Lung (tissue), 12 donors: ENCODE results near the gene FNTB. TPM values are rescaled to one million over a fixed set of nuclear protein-coding genes. Genes with fewer than 3 reads are reported as not detected.
A peak's percentile ranks its signal among the peaks of the same experiment; 100 is the strongest.

Source experiments
- ATAC-seq: fragments of 200-7000 bp; cut with Tn5 transposase; one replicate; pipeline ENCODE4 v1.9.1; 2020; ENCODE audit warnings: moderate number of reproducible peaks; ENCODE audit not compliant: insufficient read depth, low FRiP score
- DNase-seq, 3 donors: peaks; one replicate each; pipeline ENCODE4 v3.0.0-alpha.2; 2013 to 2017
- H3K27ac ChIP-seq, 2 donors: one replicate each; pipeline ENCODE4 v1.5.1; 2013; ENCODE audit warnings: mild to moderate bottlenecking in 2 of 2, moderate library complexity in 2 of 2, control low read depth in 1 of 2, inconsistent platforms in 1 of 2, low read depth in 1 of 2, low read length in 1 of 2
- H3K27me3 ChIP-seq, 3 donors: one replicate each; pipeline ENCODE4 v1.5.1; 2013; ENCODE audit warnings: low read length in 2 of 3; ENCODE audit not compliant: control insufficient read depth in 3 of 3, insufficient read depth in 3 of 3
- H3K36me3 ChIP-seq, 4 donors: one replicate each; pipeline ENCODE4 v1.5.1; 2013; ENCODE audit warnings: low read length in 4 of 4, mild to moderate bottlenecking in 1 of 4, moderate library complexity in 1 of 4; ENCODE audit not compliant: control insufficient read depth in 4 of 4, insufficient read depth in 4 of 4
- H3K4me1 ChIP-seq, 5 donors: one replicate each; pipeline ENCODE4 v1.5.1; 2013; ENCODE audit warnings: low read length in 5 of 5, mild to moderate bottlenecking in 2 of 5, moderate library complexity in 1 of 5; ENCODE audit not compliant: control insufficient read depth in 5 of 5, insufficient read depth in 5 of 5
- H3K4me3 ChIP-seq: one replicate; pipeline ENCODE4 v1.5.1; 2013; ENCODE audit warnings: mild to moderate bottlenecking, control low read depth, moderate library complexity
- H3K9ac ChIP-seq, 2 donors: one replicate each; pipeline ENCODE4 v1.5.1; 2013; ENCODE audit warnings: low read length in 2 of 2, control low read depth in 1 of 2; ENCODE audit not compliant: insufficient read depth in 1 of 2
- H3K9me3 ChIP-seq, 4 donors: one replicate each; pipeline ENCODE4 v1.5.1; 2013; ENCODE audit warnings: low read length in 3 of 4, mild to moderate bottlenecking in 1 of 4, moderate library complexity in 1 of 4; ENCODE audit not compliant: control insufficient read depth in 4 of 4, insufficient read depth in 3 of 4
- WGBS, 2 donors: extraction: QIAGEN DNeasy Blood & Tissue Kit; methylation state at CpG; one replicate each; pipeline ENCODE4 v1.1.7; 2013; 5-methylcytosine and 5-hydroxymethylcytosine counted together
- polyA plus RNA-seq, 2 donors: library from polyadenylated mRNA; stranded (reverse); fragments of 200-250 nt; gene quantifications; one replicate each; pipeline ENCODE4 v1.2.1, GENCODE V29; 2013
- total RNA-seq, 2 donors: library from RNA; depleted of rRNA in 1 of 2; stranded (reverse); fragments of >200 nt in 1 of 2; gene quantifications; one replicate each; pipeline ENCODE4 v1.2.1, GENCODE V29; 2014 to 2021
- TF ChIP-seq, protein P1 (sequence below): IDR thresholded peaks from 2 replicates; pipeline ENCODE4 v1.5.1; 2012; ENCODE audit warnings: mild to moderate bottlenecking; ENCODE audit errors: control extremely low read depth, extremely low read depth
- donor health status: control.
- donor health status: control.
- donor health status: Bipolar disorder and iron deficiency.
- donor health status: healthy.
- donor health status: DM: yes; HTN: yes; CAD: no.

The FNTB gene
- total and polyA plus RNA-seq, 4 donors: 6.2 to 14.8 (median 10.8) TPM

GRCh38 chr14:65098586-65098985 is 111.9 kb downstream of the FNTB start:
- TF ChIP-seq, protein P1, sequence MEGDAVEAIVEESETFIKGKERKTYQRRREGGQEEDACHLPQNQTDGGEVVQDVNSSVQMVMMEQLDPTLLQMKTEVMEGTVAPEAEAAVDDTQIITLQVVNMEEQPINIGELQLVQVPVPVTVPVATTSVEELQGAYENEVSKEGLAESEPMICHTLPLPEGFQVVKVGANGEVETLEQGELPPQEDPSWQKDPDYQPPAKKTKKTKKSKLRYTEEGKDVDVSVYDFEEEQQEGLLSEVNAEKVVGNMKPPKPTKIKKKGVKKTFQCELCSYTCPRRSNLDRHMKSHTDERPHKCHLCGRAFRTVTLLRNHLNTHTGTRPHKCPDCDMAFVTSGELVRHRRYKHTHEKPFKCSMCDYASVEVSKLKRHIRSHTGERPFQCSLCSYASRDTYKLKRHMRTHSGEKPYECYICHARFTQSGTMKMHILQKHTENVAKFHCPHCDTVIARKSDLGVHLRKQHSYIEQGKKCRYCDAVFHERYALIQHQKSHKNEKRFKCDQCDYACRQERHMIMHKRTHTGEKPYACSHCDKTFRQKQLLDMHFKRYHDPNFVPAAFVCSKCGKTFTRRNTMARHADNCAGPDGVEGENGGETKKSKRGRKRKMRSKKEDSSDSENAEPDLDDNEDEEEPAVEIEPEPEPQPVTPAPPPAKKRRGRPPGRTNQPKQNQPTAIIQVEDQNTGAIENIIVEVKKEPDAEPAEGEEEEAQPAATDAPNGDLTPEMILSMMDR: no peak
- DNase-seq (peak in 2 of 3 donors; percentile 22 to 52), ATAC-seq (no peak)
- H3K27ac ChIP-seq: no peak overlapping the region
- H3K4me3 ChIP-seq: no peak overlapping the region
- no peaks in the 10 kb centered on the region for H3K9me3 ChIP-seq
- WGBS, 2 donors: 3 to 9% methylated on average over 2 of the region's 2 CpGs
- peak overlapping the region in 1 of 2 donors; percentile 20 for H3K9ac ChIP-seq
- peaks cover 3 to 15% (median 11%) of the 10 kb centered on the region in 4 donors for H3K36me3 ChIP-seq
- peaks cover 3 to 55% (median 36%) of the 10 kb centered on the region in 5 donors for H3K4me1 ChIP-seq
- H3K27me3 ChIP-seq: peaks cover 0 to 3% (median 0%) of the 10 kb centered on the region in 3 donors

DNA sequence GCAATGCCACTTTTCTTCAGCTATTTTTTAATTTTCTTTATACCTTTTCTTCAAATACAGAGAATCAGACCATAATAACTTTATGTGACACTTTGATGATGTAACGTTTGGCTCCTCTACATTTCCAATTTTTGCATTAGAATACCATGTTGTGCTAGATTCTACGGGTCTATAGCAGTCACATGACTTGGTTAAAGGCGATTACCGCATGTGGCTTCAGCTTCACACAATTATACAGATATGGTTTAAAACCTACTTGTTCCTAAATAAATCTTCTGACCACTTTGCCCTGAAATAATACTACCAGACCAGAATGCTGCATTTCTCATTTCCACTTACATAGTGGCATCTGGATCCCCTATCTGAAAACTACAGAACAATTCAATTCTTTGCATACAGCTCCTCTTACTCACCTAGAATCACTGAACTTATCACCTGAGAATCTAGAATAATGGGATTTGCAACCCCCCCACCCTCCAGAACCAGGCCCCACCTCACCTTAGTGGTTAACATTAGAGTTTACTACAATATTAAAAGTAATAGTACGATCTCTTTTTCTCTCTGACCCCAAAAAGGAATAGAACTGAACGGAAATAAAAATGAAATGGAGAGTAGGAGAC is 114.3 kb downstream of the FNTB start:
- H3K9ac ChIP-seq: peak overlapping the region in 1 of 2 donors; percentile 71
- DNase-seq: peak in 2 of 3 donors; percentile 6 to 14
- H3K4me3 ChIP-seq: no peak overlapping the region
- H3K4me1 ChIP-seq: peaks cover 3 to 32% (median 24%) of the 10 kb centered on the region in 5 donors
- WGBS, 2 donors: 9 to 17% methylated on average over 6 of the region's 6 CpGs
- H3K9me3 ChIP-seq: no peaks in the 10 kb centered on the region
- no peak overlapping the region for H3K27ac ChIP-seq
- peaks cover 0 to 5% (median 2%) of the 10 kb centered on the region in 3 donors for H3K27me3 ChIP-seq
- TF ChIP-seq, protein P1: no peak
- H3K36me3 ChIP-seq: peaks cover 0 to 7% (median 3%) of the 10 kb centered on the region in 4 donors
- ATAC-seq: no peak

DNA sequence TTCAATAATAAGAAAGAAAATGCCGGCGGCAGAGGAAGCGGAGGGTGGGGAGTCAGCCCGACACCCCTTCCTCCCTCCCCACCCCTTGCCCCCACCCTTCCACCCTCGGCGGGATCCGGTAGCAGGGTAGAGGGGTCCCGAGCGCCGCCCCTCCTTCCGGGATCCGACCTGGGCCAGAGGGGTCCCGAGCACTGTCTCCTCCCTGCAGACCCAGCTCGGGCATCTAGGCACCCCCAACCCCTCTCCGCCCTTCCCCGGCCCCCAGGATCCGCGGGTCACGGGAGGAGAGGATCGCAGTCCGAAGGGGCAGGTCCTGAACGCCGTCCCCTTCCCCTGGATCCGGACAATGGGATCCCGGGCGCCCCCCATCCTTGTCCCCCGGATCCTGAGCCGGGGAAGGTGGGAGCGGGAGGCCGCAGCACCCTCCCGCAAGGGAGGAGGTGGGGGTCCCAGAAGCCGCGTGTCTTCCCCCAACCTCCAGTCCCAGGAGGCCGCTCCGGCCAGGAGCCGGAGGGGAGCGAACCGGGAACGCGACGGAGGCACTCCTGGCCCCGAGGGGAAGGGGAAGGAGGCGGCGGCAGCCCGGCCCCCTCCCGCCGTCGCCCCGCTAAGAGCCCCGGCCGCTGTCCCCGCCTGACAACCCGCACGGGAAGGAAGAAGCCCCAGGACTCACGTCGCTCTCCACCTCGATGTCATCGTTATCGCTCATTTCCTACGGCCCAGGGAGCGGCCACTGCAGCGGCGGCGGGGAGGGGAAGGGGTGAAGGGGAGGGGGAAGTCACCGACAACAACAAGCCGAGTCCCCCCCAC is 115.1 kb downstream of the FNTB start:
- TF ChIP-seq, protein P1: no peak
- peak overlapping the region; percentile 98 for H3K4me3 ChIP-seq
- H3K9ac ChIP-seq: peak overlapping the region; percentile 56 to 71
- peaks cover 0 to 7% (median 2%) of the 10 kb centered on the region in 4 donors for H3K36me3 ChIP-seq
- WGBS, 2 donors: 0 to 1% methylated on average over 39 to 66 of the region's 66 CpGs
- no peak for ATAC-seq
- peak overlapping the region; percentile 92 to 93 for H3K27ac ChIP-seq
- DNase-seq: peak; percentile 21 to 45 (median 37)
- peaks cover 0 to 5% (median 2%) of the 10 kb centered on the region in 3 donors for H3K27me3 ChIP-seq
- no peaks in the 10 kb centered on the region for H3K9me3 ChIP-seq
- peaks cover 2 to 23% (median 16%) of the 10 kb centered on the region in 5 donors for H3K4me1 ChIP-seq
